Smooth muscle cell of the brain vasculature (primary cell): ENCODE results near the gene CCDC134.
"Not testable (repeated sequence)": the region's sequence is repeated elsewhere in the genome, so short reads cannot be mapped to it uniquely, and the experiment has no call there.

ENCODE experiments used
- DNase-seq: peaks from one replicate; pipeline ENCODE4 v3.0.0-alpha.2; 2012; ENCODE audit warnings: low read depth, low spot score

CCDC134 gene

DNA sequence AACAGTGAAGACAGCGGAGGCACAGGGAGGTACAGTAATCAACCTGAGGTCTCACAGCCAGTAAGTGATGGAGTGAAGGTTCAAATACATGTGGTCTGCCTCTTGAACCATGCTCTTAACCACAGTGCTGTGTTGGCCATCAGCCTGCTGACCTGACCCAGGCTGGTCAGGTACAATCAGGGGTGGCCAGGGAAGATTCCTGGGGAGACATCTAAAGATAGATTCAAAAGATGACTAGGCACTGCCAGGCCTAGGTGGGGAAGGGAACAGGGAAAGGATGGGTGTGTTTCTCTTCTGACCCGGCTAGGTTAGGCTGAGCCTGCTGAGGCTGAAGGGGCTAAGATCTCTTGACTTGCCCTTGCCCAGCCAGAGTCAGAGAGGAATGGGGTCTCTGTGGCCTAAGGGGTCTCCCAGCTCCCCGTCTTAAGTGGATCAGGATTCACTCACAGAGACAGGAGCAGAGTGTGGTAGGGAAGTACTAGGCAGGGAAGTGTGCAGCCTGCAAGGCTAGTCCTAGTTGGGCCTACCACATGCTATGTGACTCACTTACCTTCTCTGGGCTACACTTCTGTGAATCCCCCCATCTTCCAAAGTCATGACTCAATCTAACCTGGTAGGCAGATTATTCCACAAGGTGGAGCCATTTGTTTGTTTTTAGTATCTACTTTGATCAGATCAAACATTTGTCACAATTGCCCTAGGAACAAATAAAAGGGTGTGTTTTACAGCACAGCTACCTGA is 22.0 kb downstream of the CCDC134 start:
- no peak for DNase-seq

- no peak for DNase-seq
Observed at GRCh38 chr22:41823797-41824196, 23.3 kb downstream of the CCDC134 start.

DNA sequence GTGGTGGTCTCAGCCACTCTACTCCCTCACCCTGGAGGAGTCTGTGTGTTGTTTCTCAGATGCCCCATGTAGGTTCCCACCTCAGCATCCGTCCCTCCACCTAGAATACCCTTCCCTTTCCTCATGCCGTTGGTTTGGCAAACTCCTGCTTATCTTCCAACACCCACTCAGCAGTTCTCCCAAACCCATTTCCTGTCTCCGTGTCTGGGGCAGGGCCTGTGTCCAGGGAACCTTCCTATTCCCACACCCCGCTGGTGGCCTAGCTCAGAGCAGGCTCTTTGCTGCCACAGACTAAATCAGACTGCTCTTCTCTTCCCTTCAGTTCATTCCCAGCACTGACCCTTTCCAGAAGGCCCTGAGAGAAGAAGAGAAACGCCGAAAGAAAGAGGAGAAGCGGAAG is 24.9 kb downstream of the CCDC134 start:
- DNase-seq: no peak

- no peak for DNase-seq
Observed at GRCh38 chr22:41826021-41826420, 25.5 kb downstream of the CCDC134 start.

DNA sequence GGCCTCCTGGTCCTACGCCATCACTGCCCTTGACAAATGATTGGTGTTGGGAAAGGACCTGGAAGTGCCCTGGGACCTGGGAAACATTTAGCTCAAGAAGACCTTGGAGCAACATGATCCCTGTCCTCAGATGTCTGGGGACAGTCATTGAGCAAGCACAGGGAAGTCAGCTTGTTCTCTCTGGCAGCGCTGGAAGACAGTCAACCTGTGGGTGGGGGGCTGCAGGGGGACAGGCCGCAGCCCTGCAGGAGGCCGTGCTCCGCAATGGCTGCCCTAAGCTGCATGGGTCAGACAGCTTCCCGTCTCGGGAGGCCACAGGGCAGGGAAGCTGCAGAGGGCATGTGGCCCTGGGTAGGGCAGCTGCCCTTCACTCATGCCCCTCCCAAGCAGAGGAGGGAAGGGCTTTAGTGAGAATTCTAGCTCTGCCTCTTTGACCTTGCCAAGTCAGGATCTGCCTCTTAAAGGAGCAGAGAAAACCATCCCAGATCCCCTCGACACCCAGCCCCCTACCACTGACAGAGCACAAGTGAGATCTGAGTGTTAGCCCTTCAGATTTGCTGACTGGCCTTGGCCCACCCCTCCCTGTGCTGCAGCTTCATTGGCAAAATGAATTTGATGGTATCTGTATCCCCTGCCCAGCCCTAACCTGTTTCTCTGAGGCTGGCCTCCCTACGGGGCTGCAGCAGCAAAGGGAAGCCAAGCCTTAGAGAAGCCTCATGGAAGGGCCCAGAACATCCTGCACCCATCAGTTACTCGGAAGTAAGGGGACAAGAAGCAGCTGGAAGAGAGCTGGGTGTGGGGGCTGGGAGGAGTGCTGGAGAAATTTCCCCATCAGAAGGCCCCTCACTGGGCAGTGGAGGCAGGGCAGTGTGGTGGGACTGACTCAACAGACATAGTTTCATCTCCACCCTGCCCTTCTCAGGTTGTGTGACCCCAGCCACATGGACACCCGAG is 26.2 kb downstream of the CCDC134 start:
- no peak for DNase-seq

GRCh38 chr22:41827671-41828070 is 27.2 kb downstream of the CCDC134 start:
- no peak for DNase-seq

DNA sequence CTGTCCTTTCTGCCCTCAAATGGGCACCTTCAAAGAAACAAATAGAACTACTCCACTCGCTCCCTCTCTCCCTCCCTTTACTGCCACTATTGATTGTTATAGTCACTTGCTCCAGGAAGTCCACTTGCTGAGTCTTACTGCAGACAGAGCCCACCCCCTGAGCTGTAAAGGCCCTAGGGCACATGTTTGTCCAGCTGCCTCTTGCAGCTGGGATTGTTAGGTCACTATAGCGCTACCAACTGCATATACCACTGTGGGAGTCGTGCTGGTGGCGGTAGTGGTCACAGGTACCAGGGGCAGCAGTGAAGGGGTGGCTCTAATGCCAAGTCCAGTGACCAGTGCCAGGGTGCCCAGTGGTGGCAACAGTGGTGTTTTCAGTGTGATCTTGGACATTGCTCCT is 28.0 kb downstream of the CCDC134 start:
- no peak for DNase-seq

DNA sequence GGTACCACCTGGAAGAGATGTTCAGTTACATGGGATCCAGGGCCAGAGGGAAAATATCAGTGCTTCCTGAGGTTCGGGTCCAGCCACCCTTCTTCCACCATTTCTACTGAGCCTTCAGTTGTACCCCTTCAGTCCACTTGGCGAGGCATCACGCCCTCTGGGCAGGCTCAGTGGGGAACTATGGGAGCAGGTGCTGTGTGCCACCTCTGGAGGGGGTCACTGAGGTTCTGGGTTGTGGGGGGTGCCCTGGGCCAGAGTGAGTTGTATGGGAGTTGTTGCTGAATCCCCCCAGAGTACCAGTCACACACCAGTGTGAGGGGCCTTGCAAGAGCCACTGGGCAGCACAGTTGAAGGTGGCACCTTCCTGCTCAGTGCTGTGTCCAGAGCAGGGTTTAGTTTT is 29.7 kb downstream of the CCDC134 start:
- no peak for DNase-seq

GRCh38 chr22:41831383-41831782 is 30.9 kb downstream of the CCDC134 start:
- no peak for DNase-seq

DNA sequence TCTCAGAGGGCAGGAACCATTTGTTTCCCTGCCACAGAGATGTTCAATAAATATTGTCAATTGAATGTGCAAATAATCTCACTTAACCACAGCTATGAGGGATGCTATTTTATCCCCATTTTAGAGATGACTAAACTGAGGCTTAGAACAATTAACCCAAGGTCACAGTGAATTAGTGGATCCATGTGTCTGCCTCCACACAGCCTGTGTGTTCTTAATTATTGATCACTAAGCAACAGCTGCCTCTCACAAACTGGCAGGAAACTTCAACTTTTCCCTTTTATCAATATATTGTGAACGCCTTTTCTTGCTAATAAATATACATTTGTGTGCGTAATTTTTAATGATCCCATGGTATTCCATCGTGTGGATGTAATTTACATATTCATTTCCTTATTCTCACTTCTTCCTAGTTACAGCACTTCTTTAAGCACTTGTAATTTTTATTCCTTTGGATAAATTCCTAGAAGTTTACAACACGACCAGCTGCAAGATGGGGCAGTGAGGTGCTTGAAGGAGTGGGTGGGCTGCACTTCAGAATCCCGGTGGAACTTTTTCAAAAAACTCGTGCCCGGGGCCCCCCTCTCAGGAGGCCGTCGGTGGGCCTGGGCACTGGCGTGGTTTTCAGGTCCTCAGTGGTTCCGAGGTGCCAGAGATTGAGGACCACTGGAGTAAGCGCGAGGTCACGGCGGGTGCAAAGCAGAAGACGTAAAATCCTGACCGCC is 31.5 kb downstream of the CCDC134 start:
- no peak for DNase-seq

- DNase-seq: peak; percentile 100
Observed at GRCh38 chr22:41832553-41833368, 32.3 kb downstream of the CCDC134 start, which contains the start of gene SREBF2. Gene SREBF2 (plus strand): TSS chr22:41833105. CDS start chr22:41833271, 166 bp downstream.

- no peak for DNase-seq
Observed at GRCh38 chr22:41833369-41834004, 33.0 kb downstream of the CCDC134 start.

DNA sequence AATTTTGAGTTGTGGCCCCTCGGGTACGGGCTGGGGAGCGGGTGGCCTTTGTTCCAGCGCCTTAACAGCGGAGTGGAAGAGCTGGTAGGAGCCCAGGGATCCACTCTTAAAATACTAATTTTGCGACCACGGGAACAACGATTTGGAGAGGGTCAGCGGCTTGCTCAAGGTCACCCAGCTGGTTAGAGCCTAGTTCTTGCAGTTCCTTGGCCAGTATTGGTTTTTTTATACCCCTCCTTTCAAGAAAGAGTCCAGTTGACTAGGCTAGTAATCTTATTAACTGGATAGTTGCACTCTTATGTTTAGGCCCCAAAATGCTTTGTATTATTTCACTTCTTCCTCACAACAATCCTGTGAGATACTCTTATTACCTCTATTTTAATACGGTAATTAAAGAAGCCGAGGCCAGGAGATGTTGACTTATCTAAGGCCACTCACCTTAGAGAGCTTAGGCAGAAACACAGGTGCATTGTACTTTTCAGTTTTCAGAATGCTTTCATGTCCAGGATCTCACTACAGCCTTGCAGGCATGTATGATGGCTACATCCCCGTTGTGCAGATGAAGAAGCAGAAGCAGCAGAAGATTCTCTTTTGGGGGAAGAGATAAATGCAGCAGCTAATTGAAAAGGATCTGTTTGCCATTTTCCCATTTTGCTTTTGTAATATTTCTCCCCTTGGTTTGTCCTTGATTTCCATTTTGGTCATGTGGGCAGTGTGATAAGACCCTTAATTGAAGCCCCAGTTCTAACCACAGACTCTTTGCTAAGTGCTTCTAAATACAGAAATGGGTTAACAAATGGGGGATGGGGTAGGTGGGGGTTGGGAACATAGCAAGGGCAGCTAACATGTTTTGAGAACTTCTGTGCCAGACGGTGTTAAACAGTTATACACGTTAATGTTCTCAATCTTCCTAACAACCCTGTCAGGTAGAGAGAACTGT is 33.8 kb downstream of the CCDC134 start:
- no peak for DNase-seq

GRCh38 chr22:41835462-41835861 is 35.0 kb downstream of the CCDC134 start:
- DNase-seq: not testable (repeated sequence)

DNA sequence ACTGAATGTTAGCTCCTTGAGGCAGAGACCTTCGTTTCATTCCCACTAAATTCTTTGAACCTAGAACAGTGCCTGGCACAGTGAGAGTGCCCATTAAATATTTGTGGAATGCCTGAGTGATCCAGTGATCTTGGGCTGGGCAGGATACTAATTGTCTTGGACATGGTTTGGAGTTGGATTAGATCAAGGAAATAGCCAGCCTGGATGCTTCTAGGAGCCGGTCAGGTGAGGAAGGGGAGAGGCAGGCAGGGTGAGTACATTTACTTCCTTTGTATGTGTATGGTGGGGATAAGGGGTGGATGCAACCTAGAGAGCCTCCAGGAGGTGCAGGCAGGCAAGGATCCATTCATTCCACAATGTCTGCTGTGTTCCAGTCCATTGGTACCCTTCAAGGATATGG is 36.1 kb downstream of the CCDC134 start:
- DNase-seq: no peak

- no peak for DNase-seq
Observed at GRCh38 chr22:41838842-41839618, 38.6 kb downstream of the CCDC134 start.

GRCh38 chr22:41840216-41840615 is 39.7 kb downstream of the CCDC134 start:
- no peak for DNase-seq

- DNase-seq: no peak
Observed at GRCh38 chr22:41841085-41841712, 40.7 kb downstream of the CCDC134 start.
